ENCODE data around the gene WDR5B.

GRCh38 chr3:122443090-122443489, 27.2 kb upstream of the WDR5B start:
- TF ChIP-seq CTCF (IDR thresholded peaks at IDR 0.05; ENCODE audit: extremely low read depth in 1 of 2, insufficient read depth in 1 of 2, low read depth in 1 of 2, low read length in 2 of 2): no peak
- TF ChIP-seq POLR2AphosphoS5 (IDR thresholded peaks at IDR 0.05; ENCODE audit: insufficient read depth, low read depth, low read length): no peak
- TF ChIP-seq POLR2A (IDR thresholded peaks at IDR 0.05; ENCODE audit: low read depth, low read length): no peak
- TF ChIP-seq FOS (IDR thresholded peaks at IDR 0.05; ENCODE audit: borderline replicate concordance, insufficient read depth, low read length): no peak
- no peak for TF ChIP-seq EZH2 (IDR thresholded peaks at IDR 0.05; ENCODE audit: borderline replicate concordance, low read depth, low read length, severe bottlenecking)
- TF ChIP-seq MAX (IDR thresholded peaks at IDR 0.05; ENCODE audit: insufficient read depth, insufficient read length): no peak
- no peak for TF ChIP-seq JUN (IDR thresholded peaks at IDR 0.05; ENCODE audit: borderline replicate concordance, insufficient read depth, insufficient read length, low read depth)
- TF ChIP-seq MYC (IDR thresholded peaks at IDR 0.05; ENCODE audit: low read depth, low read length): no peak
- no peak for TF ChIP-seq GATA2 (IDR thresholded peaks at IDR 0.05; ENCODE audit: insufficient read depth, insufficient read length, low read depth, low read length)

All from endothelial cell of umbilical vein (primary cell).